Kidney (tissue), 14 donors: Measurements from ENCODE around the gene SLC35A5. TPM values are rescaled to one million over a fixed set of nuclear protein-coding genes. Genes with fewer than 3 reads are reported as not detected.

Experiments
- DNase-seq, 5 donors: peaks; one replicate each; pipeline ENCODE4 v3.0.0-alpha.2; 2013 to 2020
- FAIRE-seq: peaks from 2 replicates; lab custom pipeline; 2012; peaks lifted over from hg19 to GRCh38; lab: Jason Lieb, UNC
- H3K27ac ChIP-seq, 2 donors: one replicate each; pipeline ENCODE4 v1.7.0; 2013; ENCODE audit warnings: low read depth in 2 of 2, low read length in 2 of 2, inconsistent platforms in 1 of 2
- H3K27me3 ChIP-seq: one replicate; pipeline ENCODE4 v1.7.1; 2013; ENCODE audit warnings: low read length, inconsistent platforms; ENCODE audit not compliant: control insufficient read depth, insufficient read depth
- H3K36me3 ChIP-seq, 3 donors: one replicate each; pipeline versions ENCODE4 v1.7.0 to v1.7.1; 2013; ENCODE audit warnings: low read length in 3 of 3, control low read depth in 1 of 3, inconsistent platforms in 1 of 3; ENCODE audit not compliant: insufficient read depth in 3 of 3, control insufficient read depth in 2 of 3
- H3K4me1 ChIP-seq, 3 donors: one replicate each; pipeline versions ENCODE4 v1.7.0 to v1.7.1; 2013; ENCODE audit warnings: low read length in 3 of 3, inconsistent platforms in 1 of 3, low read depth in 1 of 3; ENCODE audit not compliant: control insufficient read depth in 2 of 3, insufficient read depth in 2 of 3
- H3K4me3 ChIP-seq, 3 donors: one replicate each; pipeline versions ENCODE4 v1.7.0 to v1.8.1; 2013; ENCODE audit warnings: low read length in 3 of 3, control low read depth in 1 of 3, inconsistent platforms in 1 of 3
- H3K9ac ChIP-seq, 3 donors: one replicate each; pipeline versions ENCODE4 v1.7.0 to v1.7.1; 2013; ENCODE audit warnings: low read length in 3 of 3, control low read depth in 1 of 3, inconsistent platforms in 1 of 3
- H3K9me3 ChIP-seq, 3 donors: one replicate each; pipeline versions ENCODE4 v1.7.0 to v1.7.1; 2013; ENCODE audit warnings: low read length in 3 of 3, control low read depth in 1 of 3, inconsistent platforms in 1 of 3; ENCODE audit not compliant: control insufficient read depth in 2 of 3, insufficient read depth in 1 of 3
- CTCF ChIP-seq: IDR thresholded peaks from 3 replicates; pipeline ENCODE4 v1.5.1; 2012; ENCODE audit warnings: mild to moderate bottlenecking, moderate library complexity, borderline replicate concordance; ENCODE audit not compliant: insufficient read depth; ENCODE audit errors: extremely low read depth
- intact Hi-C: fragments of 100-400 bp; cut with DNase I; formaldehyde crosslinking; loops from one replicate; pipeline ENCODE4 v1.11.1; 2022
- polyA plus RNA-seq: library from polyadenylated mRNA; stranded (reverse); fragments of 350-450 nt; fragmentation: Illumina TruSeq; extraction: RNeasy Lipid Tissue Mini Kit (QIAGEN cat#74804); gene quantifications from one replicate; pipeline ENCODE4 v1.2.3, GENCODE V29; 2014; ENCODE audit warnings: low read depth, low replicate concordance; ENCODE audit not compliant: insufficient read depth
- total RNA-seq: library from RNA; stranded (reverse); fragmentation: NEBNext Ultra II Directional; extraction: Animal tissue kit (Norgen Biotek cat#: 25700); gene quantifications from one replicate; pipeline ENCODE4 v1.2.1, GENCODE V29; 2021
- donor health status: control.
- donor health status: control.
- donor health status: control.
- donor health status: control.
- donor health status: control.
- donor health status: DM: yes; HTN: yes; CAD: no.
- donor health status: Normal renal cell carcinoma (clear cell type).

Gene SLC35A5
- total and polyA plus RNA-seq, 2 donors from 2014 or later = 22.5 to 38.6 TPM

- H3K27ac ChIP-seq = no peak overlapping the region
- H3K36me3 ChIP-seq = no peaks in the 10 kb centered on the region
- TF ChIP-seq CTCF = no peak
- FAIRE-seq (no peak), DNase-seq (no peak)
- intact Hi-C loops = no loop called here
- no peak overlapping the region for H3K9ac ChIP-seq
- H3K27me3 ChIP-seq = no peaks in the 10 kb centered on the region
- H3K4me1 ChIP-seq = no peaks in the 10 kb centered on the region
- H3K4me3 ChIP-seq = no peak overlapping the region
- no peaks in the 10 kb centered on the region for H3K9me3 ChIP-seq
Observed at GRCh38 chr3:112619295-112619694, 57.5 kb downstream of the SLC35A5 start.

GRCh38 chr3:112623213-112623612 is 61.4 kb downstream of the SLC35A5 start:
- Histone ChIP-seq H3K9me3 (no peaks in the 10 kb centered on the region), H3K36me3 (no peaks in the 10 kb centered on the region), H3K27me3 (no peaks in the 10 kb centered on the region), H3K4me3 (no peak overlapping the region), H3K27ac (no peak overlapping the region), H3K4me1 (no peaks in the 10 kb centered on the region), H3K9ac (no peak overlapping the region)
- no peak for DNase-seq
- no peak for TF ChIP-seq CTCF
- intact Hi-C loops = no loop called here
- FAIRE-seq = no peak

- H3K9ac ChIP-seq = no peak overlapping the region
- DNase-seq = no peak
- TF ChIP-seq CTCF = no peak
- intact Hi-C loops = no loop called here
- H3K9me3 ChIP-seq = no peaks in the 10 kb centered on the region
- no peak overlapping the region for H3K4me3 ChIP-seq
- H3K4me1 ChIP-seq = no peaks in the 10 kb centered on the region
- H3K27me3 ChIP-seq = no peaks in the 10 kb centered on the region
- no peaks in the 10 kb centered on the region for H3K36me3 ChIP-seq
- no peak overlapping the region for H3K27ac ChIP-seq
- no peak for FAIRE-seq
Observed at GRCh38 chr3:112623717-112624116, 61.9 kb downstream of the SLC35A5 start.

- Histone ChIP-seq H3K9ac (no peak overlapping the region), H3K36me3 (no peaks in the 10 kb centered on the region), H3K4me1 (peaks cover 0 to 2% (median 0%) of the 10 kb centered on the region in 3 donors), H3K9me3 (no peaks in the 10 kb centered on the region), H3K4me3 (no peak overlapping the region), H3K27me3 (no peaks in the 10 kb centered on the region), H3K27ac (no peak overlapping the region)
- no peak for TF ChIP-seq CTCF
- no peak for DNase-seq
- FAIRE-seq = no peak
- intact Hi-C loops = no loop called here
Observed at GRCh38 chr3:112627419-112627818, 65.6 kb downstream of the SLC35A5 start.
